ENCODE data around the gene IL11.
"Not testable (repeated sequence)": the region's sequence is repeated elsewhere in the genome, so short reads cannot be mapped to it uniquely, and the experiment has no call there.

IL11 gene

GRCh38 chr19:55339105-55339888 lies 31.0 kb downstream of the IL11 start, which contains the start of gene KMT5C:
Gene KMT5C (plus strand): TSS chr19:55339876. CDS start chr19:55341937, 2,061 bp downstream.
- H3K4me3 ChIP-seq (ENCODE audit: control insufficient read depth, low read depth, low read length): peak within 1 kb of the TSS; percentile 77
- peak; percentile 39 for TF ChIP-seq CTCF (IDR thresholded peaks at IDR 0.05; ENCODE audit: control insufficient read depth, insufficient read depth, low read depth, low read length, missing control alignments)
- DNase-seq (ENCODE audit: low read depth): peak; percentile 100

GRCh38 chr19:55336101-55336500 lies 34.2 kb downstream of the IL11 start:
- no peak overlapping the region for H3K4me3 ChIP-seq (ENCODE audit: control insufficient read depth, low read depth, low read length)
- peak; percentile 39 for DNase-seq (ENCODE audit: low read depth)
- TF ChIP-seq CTCF (IDR thresholded peaks at IDR 0.05; ENCODE audit: control insufficient read depth, insufficient read depth, low read depth, low read length, missing control alignments): no peak

- DNase-seq (ENCODE audit: low read depth): no peak
- H3K4me3 ChIP-seq (ENCODE audit: control insufficient read depth, low read depth, low read length): no peak overlapping the region
- TF ChIP-seq CTCF (IDR thresholded peaks at IDR 0.05; ENCODE audit: control insufficient read depth, insufficient read depth, low read depth, low read length, missing control alignments): no peak
Observed at GRCh38 chr19:55333870-55334269, 36.4 kb downstream of the IL11 start.

GRCh38 chr19:55329791-55330190 lies 40.5 kb downstream of the IL11 start:
- DNase-seq (ENCODE audit: low read depth); H3K4me3 ChIP-seq (ENCODE audit: control insufficient read depth, low read depth, low read length): not testable (repeated sequence)

GRCh38 chr19:55328774-55329318 lies 41.4 kb downstream of the IL11 start:
- H3K4me3 ChIP-seq (ENCODE audit: control insufficient read depth, low read depth, low read length); DNase-seq (ENCODE audit: low read depth): not testable (repeated sequence)

GRCh38 chr19:55325172-55325571 lies 45.1 kb downstream of the IL11 start, which contains the start of gene TMEM150B:
Gene TMEM150B (minus strand): TSS chr19:55325341. CDS start chr19:55321036, 4,305 bp downstream.
- DNase-seq (ENCODE audit: low read depth): no peak
- TF ChIP-seq CTCF (IDR thresholded peaks at IDR 0.05; ENCODE audit: control insufficient read depth, insufficient read depth, low read depth, low read length, missing control alignments): no peak
- H3K4me3 ChIP-seq (ENCODE audit: control insufficient read depth, low read depth, low read length): no peak within 1 kb of the TSS

- DNase-seq (ENCODE audit: low read depth): no peak
- TF ChIP-seq CTCF (IDR thresholded peaks at IDR 0.05; ENCODE audit: control insufficient read depth, insufficient read depth, low read depth, low read length, missing control alignments): no peak
- no peak overlapping the region for H3K4me3 ChIP-seq (ENCODE audit: control insufficient read depth, low read depth, low read length)
Observed at GRCh38 chr19:55324662-55325061, 45.6 kb downstream of the IL11 start.

Data from AG09309 (cell line).